HepG2 (cell line): Measurements from ENCODE around the gene NUP58. TPM values are rescaled to one million over a fixed set of nuclear protein-coding genes. Genes with fewer than 3 reads are reported as not detected.

ENCODE experiments used
- CHD2 ChIP-seq: IDR thresholded peaks from 2 replicates; pipeline ENCODE4 v1.6.1; 2011; ENCODE audit warnings: low read depth, low read length, improper control_type of control experiment
- DMAP1 ChIP-seq: IDR thresholded peaks from 2 replicates; pipeline ENCODE4 v1.6.1; 2016
- DNMT1 ChIP-seq: sonication (generic); formaldehyde crosslinking; IDR thresholded peaks from 2 replicates; pipeline ENCODE4 v1.5.1; 2020; ENCODE audit warnings: mild to moderate bottlenecking, missing genetic modification reagents
- HDAC2 ChIP-seq: sonication (generic); formaldehyde crosslinking; IDR thresholded peaks from 2 replicates; pipeline ENCODE4 v1.4.0; 2020; ENCODE audit warnings: missing genetic modification reagents
- IRF9 ChIP-seq: sonication (generic); formaldehyde crosslinking; IDR thresholded peaks from 2 replicates; pipeline ENCODE4 v1.8.0; 2022; ENCODE audit warnings: missing genetic modification reagents, mild to moderate bottlenecking, borderline replicate concordance
- SOX13 ChIP-seq, 3 experiments: fragments of 450-650 bp in 1 of 3; sonication (generic) in 1 of 3; formaldehyde crosslinking in 1 of 3; IDR thresholded peaks in 2 of 3; conservative IDR thresholded peaks in 1 of 3; 2 replicates each; pipeline versions ENCODE4 v1.5.0 to v1.6.1; 2016 to 2020; ENCODE audit warnings: antibody characterized with exemption in 1 of 3, mild to moderate bottlenecking in 1 of 3, missing compliant biosample characterization in 1 of 3, missing genetic modification reagents in 1 of 3, moderate library complexity in 1 of 3
- ZC3H4 ChIP-seq: sonication (generic); formaldehyde crosslinking; IDR thresholded peaks from 2 replicates; pipeline ENCODE4 v1.4.0; 2020; ENCODE audit warnings: missing genetic modification reagents, borderline replicate concordance
- ZNF251 ChIP-seq: sonication (generic); formaldehyde crosslinking; IDR thresholded peaks from 2 replicates; pipeline ENCODE4 v1.9.0; 2021; ENCODE audit warnings: mild to moderate bottlenecking, missing genetic modification reagents
- ZNF3 ChIP-seq: IDR thresholded peaks from 2 replicates; pipeline ENCODE4 v1.7.0; 2017; ENCODE audit warnings: inconsistent platforms
- ZNF468 ChIP-seq: sonication (generic); formaldehyde crosslinking; IDR thresholded peaks from 2 replicates; pipeline ENCODE4 v1.8.0; 2022; ENCODE audit warnings: mild to moderate bottlenecking, moderate library complexity, missing genetic modification reagents
- ZNF609 ChIP-seq: sonication (generic); formaldehyde crosslinking; IDR thresholded peaks from 2 replicates; pipeline ENCODE4 v1.4.0; 2020; ENCODE audit warnings: mild to moderate bottlenecking, missing genetic modification reagents, borderline replicate concordance
- ZNF839 ChIP-seq: sonication (generic); formaldehyde crosslinking; IDR thresholded peaks from 2 replicates; pipeline ENCODE4 v1.4.0; 2020; ENCODE audit warnings: missing genetic modification reagents, mild to moderate bottlenecking, borderline replicate concordance
- ZZZ3 ChIP-seq: sonication (generic); formaldehyde crosslinking; IDR thresholded peaks from 2 replicates; pipeline ENCODE4 v1.4.0; 2020; ENCODE audit warnings: missing genetic modification reagents, mild to moderate bottlenecking, borderline replicate concordance
- polyA plus RNA-seq, 8 experiments: library from polyadenylated mRNA; depleted of rRNA in 3 of 8; stranded (reverse) in 7 of 8; unstranded in 1 of 8; fragments of >200 nt; fragmentation: Illumina TruSeq in 4 of 8; extraction: Trizol in 4 of 8; gene quantifications; 2 replicates each; pipeline versions ENCODE4 v1.2.1 to v1.2.3, GENCODE V29; 2011 to 2016; ENCODE audit warnings: low read depth in 4 of 8, missing spikeins in 1 of 8, mixed read lengths in 1 of 8; ENCODE audit not compliant: insufficient read depth in 1 of 8
- total RNA-seq, 5 experiments: library from RNA; depleted of rRNA; stranded (reverse); fragments of >200 nt; fragmentation: Illumina TruSeq; extraction: Trizol; gene quantifications; 2 replicates each; pipeline ENCODE4 v1.2.3, GENCODE V29; 2016; ENCODE audit warnings: low read depth in 1 of 5
- TF ChIP-seq, protein P1 (sequence below): IDR thresholded peaks from 2 replicates; pipeline ENCODE4 v1.6.1; 2016; ENCODE audit warnings: control low read depth
- TF ChIP-seq, protein P2 (sequence below): sonication (generic); formaldehyde crosslinking; IDR thresholded peaks from 2 replicates; pipeline ENCODE4 v1.4.0; 2020; ENCODE audit warnings: mild to moderate bottlenecking, missing genetic modification reagents

The NUP58 gene
- total and polyA plus RNA-seq, 2 of the 13 experiments (the other 11 are each of a cell fraction or from before 2014, with no cell fraction given): 45.4 to 46.5 TPM

- TF ChIP-seq IRF9 (CRISPR knock-in tag) (peak; percentile 61; the same call in 1 of the 2 replicates), ZNF609 (CRISPR knock-in tag) (peak; percentile 45), ZNF468 (CRISPR knock-in tag) (no peak), ZNF839 (CRISPR knock-in tag) (no peak), HDAC2 (CRISPR knock-in tag) (peak; percentile 46; the same call in 1 of the 2 replicates), CHD2 (peak; percentile 23; the same call in 1 of the 2 replicates), DNMT1 (CRISPR knock-in tag) (peak; percentile 14; the same call in 1 of the 2 replicates), ZZZ3 (CRISPR knock-in tag) (peak; percentile 77; the same call in 1 of the 2 replicates), SOX13 (IDR thresholded peaks at IDR 0.05) (no peak), SOX13 (CRISPR knock-in tag; conservative IDR thresholded peaks at IDR 0.05 in 1 of 2, IDR thresholded peaks at IDR 0.05 in 1 of 2) (peak in 1 of 2 experiments; percentile 19; a peak in 2 of 4 replicates), ZNF3 (CRISPR knock-in tag) (no peak), ZC3H4 (CRISPR knock-in tag) (no peak), DMAP1 (CRISPR knock-in tag) (peak; percentile 88), ZNF251 (CRISPR knock-in tag) (no peak)
- TF ChIP-seq, protein P1, sequence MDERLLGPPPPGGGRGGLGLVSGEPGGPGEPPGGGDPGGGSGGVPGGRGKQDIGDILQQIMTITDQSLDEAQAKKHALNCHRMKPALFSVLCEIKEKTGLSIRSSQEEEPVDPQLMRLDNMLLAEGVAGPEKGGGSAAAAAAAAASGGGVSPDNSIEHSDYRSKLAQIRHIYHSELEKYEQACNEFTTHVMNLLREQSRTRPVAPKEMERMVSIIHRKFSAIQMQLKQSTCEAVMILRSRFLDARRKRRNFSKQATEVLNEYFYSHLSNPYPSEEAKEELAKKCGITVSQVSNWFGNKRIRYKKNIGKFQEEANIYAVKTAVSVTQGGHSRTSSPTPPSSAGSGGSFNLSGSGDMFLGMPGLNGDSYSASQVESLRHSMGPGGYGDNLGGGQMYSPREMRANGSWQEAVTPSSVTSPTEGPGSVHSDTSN (CRISPR knock-in tag): no peak
- TF ChIP-seq, protein P2, sequence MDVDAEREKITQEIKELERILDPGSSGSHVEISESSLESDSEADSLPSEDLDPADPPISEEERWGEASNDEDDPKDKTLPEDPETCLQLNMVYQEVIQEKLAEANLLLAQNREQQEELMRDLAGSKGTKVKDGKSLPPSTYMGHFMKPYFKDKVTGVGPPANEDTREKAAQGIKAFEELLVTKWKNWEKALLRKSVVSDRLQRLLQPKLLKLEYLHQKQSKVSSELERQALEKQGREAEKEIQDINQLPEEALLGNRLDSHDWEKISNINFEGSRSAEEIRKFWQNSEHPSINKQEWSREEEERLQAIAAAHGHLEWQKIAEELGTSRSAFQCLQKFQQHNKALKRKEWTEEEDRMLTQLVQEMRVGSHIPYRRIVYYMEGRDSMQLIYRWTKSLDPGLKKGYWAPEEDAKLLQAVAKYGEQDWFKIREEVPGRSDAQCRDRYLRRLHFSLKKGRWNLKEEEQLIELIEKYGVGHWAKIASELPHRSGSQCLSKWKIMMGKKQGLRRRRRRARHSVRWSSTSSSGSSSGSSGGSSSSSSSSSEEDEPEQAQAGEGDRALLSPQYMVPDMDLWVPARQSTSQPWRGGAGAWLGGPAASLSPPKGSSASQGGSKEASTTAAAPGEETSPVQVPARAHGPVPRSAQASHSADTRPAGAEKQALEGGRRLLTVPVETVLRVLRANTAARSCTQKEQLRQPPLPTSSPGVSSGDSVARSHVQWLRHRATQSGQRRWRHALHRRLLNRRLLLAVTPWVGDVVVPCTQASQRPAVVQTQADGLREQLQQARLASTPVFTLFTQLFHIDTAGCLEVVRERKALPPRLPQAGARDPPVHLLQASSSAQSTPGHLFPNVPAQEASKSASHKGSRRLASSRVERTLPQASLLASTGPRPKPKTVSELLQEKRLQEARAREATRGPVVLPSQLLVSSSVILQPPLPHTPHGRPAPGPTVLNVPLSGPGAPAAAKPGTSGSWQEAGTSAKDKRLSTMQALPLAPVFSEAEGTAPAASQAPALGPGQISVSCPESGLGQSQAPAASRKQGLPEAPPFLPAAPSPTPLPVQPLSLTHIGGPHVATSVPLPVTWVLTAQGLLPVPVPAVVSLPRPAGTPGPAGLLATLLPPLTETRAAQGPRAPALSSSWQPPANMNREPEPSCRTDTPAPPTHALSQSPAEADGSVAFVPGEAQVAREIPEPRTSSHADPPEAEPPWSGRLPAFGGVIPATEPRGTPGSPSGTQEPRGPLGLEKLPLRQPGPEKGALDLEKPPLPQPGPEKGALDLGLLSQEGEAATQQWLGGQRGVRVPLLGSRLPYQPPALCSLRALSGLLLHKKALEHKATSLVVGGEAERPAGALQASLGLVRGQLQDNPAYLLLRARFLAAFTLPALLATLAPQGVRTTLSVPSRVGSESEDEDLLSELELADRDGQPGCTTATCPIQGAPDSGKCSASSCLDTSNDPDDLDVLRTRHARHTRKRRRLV (CRISPR knock-in tag): no peak
These were observed at the start of gene NUP58 (continued) for GRCh38 chr13:25301347-25302113.
